Measurements from ENCODE around the gene PCNT. TPM values are rescaled to one million over a fixed set of nuclear protein-coding genes. Genes with fewer than 3 reads are reported as not detected.
"Not testable (repeated sequence)": the region's sequence is repeated elsewhere in the genome, so short reads cannot be mapped to it uniquely, and the experiment has no call there.

The PCNT gene
- total RNA-seq, 1 experiment from 2014 or later: 41.0 TPM

- Mint-ChIP-seq H3K27me3 (ENCODE audit: low read depth) (no peaks in the 10 kb centered on the region), H3K27ac (no peak overlapping the region), H3K36me3 (peaks cover 44% of the 10 kb centered on the region), H3K4me3 (no peak overlapping the region), H3K9me3 (no peaks in the 10 kb centered on the region), H3K4me1 (no peaks in the 10 kb centered on the region)
- ATAC-seq: no peak
- POLR2A ChIA-PET: no interaction called here
- no peak for DNase-seq (ENCODE audit: low spot score)
- TF ChIP-seq HMGXB4 (CRISPR knock-in tag; IDR thresholded peaks at IDR 0.05) (no peak), E2F5 (CRISPR knock-in tag; IDR thresholded peaks at IDR 0.05) (no peak), HMGA2 (CRISPR knock-in tag; IDR thresholded peaks at IDR 0.05) (no peak), OVOL2 (CRISPR knock-in tag; IDR thresholded peaks at IDR 0.05; ENCODE audit: borderline replicate concordance) (no peak), CBFB (CRISPR knock-in tag; IDR thresholded peaks at IDR 0.05; ENCODE audit: low read depth) (no peak), NFATC4 (CRISPR knock-in tag; IDR thresholded peaks at IDR 0.05) (no peak), STAT6 (CRISPR knock-in tag; conservative IDR thresholded peaks at IDR 0.05; ENCODE audit: low read depth) (no peak), ZNF423 (CRISPR knock-in tag; IDR thresholded peaks at IDR 0.05) (no peak), MXD4 (CRISPR knock-in tag; IDR thresholded peaks at IDR 0.05; ENCODE audit: borderline replicate concordance) (no peak), ATF1 (CRISPR knock-in tag; IDR thresholded peaks at IDR 0.05) (no peak)
- TF ChIP-seq, protein P1, sequence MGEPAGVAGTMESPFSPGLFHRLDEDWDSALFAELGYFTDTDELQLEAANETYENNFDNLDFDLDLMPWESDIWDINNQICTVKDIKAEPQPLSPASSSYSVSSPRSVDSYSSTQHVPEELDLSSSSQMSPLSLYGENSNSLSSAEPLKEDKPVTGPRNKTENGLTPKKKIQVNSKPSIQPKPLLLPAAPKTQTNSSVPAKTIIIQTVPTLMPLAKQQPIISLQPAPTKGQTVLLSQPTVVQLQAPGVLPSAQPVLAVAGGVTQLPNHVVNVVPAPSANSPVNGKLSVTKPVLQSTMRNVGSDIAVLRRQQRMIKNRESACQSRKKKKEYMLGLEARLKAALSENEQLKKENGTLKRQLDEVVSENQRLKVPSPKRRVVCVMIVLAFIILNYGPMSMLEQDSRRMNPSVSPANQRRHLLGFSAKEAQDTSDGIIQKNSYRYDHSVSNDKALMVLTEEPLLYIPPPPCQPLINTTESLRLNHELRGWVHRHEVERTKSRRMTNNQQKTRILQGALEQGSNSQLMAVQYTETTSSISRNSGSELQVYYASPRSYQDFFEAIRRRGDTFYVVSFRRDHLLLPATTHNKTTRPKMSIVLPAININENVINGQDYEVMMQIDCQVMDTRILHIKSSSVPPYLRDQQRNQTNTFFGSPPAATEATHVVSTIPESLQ (CRISPR knock-in tag; IDR thresholded peaks at IDR 0.05): no peak
- TF ChIP-seq, protein P2, sequence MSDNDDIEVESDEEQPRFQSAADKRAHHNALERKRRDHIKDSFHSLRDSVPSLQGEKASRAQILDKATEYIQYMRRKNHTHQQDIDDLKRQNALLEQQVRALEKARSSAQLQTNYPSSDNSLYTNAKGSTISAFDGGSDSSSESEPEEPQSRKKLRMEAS (CRISPR knock-in tag; IDR thresholded peaks at IDR 0.05): no peak
- TF ChIP-seq, protein P3, sequence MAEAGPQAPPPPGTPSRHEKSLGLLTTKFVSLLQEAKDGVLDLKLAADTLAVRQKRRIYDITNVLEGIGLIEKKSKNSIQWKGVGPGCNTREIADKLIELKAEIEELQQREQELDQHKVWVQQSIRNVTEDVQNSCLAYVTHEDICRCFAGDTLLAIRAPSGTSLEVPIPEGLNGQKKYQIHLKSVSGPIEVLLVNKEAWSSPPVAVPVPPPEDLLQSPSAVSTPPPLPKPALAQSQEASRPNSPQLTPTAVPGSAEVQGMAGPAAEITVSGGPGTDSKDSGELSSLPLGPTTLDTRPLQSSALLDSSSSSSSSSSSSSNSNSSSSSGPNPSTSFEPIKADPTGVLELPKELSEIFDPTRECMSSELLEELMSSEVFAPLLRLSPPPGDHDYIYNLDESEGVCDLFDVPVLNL (CRISPR knock-in tag; IDR thresholded peaks at IDR 0.05; ENCODE audit: borderline replicate concordance, low read depth): no peak
- CTCF ChIA-PET: no interaction called here
Measured at GRCh38 chr21:46431884-46432488, 108.0 kb downstream of the PCNT start.

DNA sequence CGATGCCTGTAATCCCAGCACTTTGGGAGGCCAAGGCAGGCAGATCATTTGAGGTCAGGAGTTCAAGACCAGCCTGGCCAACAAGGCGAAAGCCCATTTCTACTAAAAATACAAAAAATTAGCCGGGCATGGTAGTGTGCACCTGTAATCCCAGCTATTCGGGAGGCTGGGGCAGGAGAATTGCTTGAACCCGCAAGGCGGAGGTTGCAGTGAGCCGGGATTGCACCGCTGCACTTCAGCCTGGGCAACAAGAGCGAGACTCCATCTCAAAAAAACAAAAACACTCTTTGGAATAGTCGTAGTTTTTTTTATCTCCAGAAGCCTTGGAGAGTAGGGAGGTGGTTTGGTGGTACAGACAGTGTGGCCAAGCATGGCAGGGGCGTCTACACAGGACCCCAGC is 109.2 kb downstream of the PCNT start:
- peaks cover 54% of the 10 kb centered on the region for H3K36me3 Mint-ChIP-seq
- ATAC-seq; H3K9me3 Mint-ChIP-seq; CTCF ChIA-PET; H3K27me3 Mint-ChIP-seq (ENCODE audit: low read depth); H3K27ac Mint-ChIP-seq; H3K4me3 Mint-ChIP-seq; H3K4me1 Mint-ChIP-seq; POLR2A ChIA-PET; DNase-seq (ENCODE audit: low spot score): not testable (repeated sequence)
